Pancreas (tissue), 10 donors: ENCODE measurements around the gene UBASH3B. TPM values are rescaled to one million over a fixed set of nuclear protein-coding genes. Genes with fewer than 3 reads are reported as not detected.

ENCODE experiments used
- ATAC-seq, 4 donors: fragments of 200-7000 bp; cut with Tn5 transposase; one replicate each; pipeline versions ENCODE4 v1.8.0 to v1.9.1; 2020; ENCODE audit warnings: mild to moderate bottlenecking in 4 of 4, moderate library complexity in 4 of 4
- DNase-seq, 6 donors: peaks; one replicate each; pipeline ENCODE4 v3.0.0-alpha.2; 2020
- FAIRE-seq: peaks from 2 replicates; lab custom pipeline; 2012; peaks lifted over from hg19 to GRCh38; lab: Jason Lieb, UNC
- H3K27ac ChIP-seq, 4 donors: fragments of 200-600 bp; sonication (generic); 1 replicate in 3 of 4; 2 replicates in 1 of 4; pipeline versions ENCODE4 v1.5.0 to v1.8.0; 2020
- H3K27me3 ChIP-seq, 4 donors: fragments of 200-600 bp; one replicate each; pipeline ENCODE4 v1.8.0; 2021
- H3K36me3 ChIP-seq, 3 donors: fragments of 200-600 bp; sonication (generic) in 1 of 3; one replicate each; pipeline versions ENCODE4 v1.5.0 to v1.8.0; 2020 to 2021
- H3K4me1 ChIP-seq, 3 donors: fragments of 200-600 bp; one replicate each; pipeline ENCODE4 v1.8.0; 2021
- H3K4me3 ChIP-seq, 4 donors: fragments of 200-600 bp; sonication (generic) in 2 of 4; one replicate each; pipeline versions ENCODE4 v1.5.0 to v1.8.0; 2020 to 2021
- H3K9me3 ChIP-seq, 4 donors: fragments of 200-600 bp; one replicate each; pipeline ENCODE4 v1.8.0; 2021
- CTCF ChIP-seq, 4 donors: fragments of 200-600 bp; sonication (generic) in 3 of 4; IDR thresholded peaks; one replicate each; pipeline versions ENCODE4 v1.5.0 to v1.8.0; 2021; ENCODE audit warnings: antibody characterized with exemption in 4 of 4
- WGBS, 2 donors: extraction: QIAGEN DNeasy Blood & Tissue Kit; methylation state at CpG; one replicate each; pipeline ENCODE4 v1.1.7; 2013; 5-methylcytosine and 5-hydroxymethylcytosine counted together
- intact Hi-C, 3 donors: fragments of 100-400 bp; cut with DNase I; formaldehyde crosslinking; loops; one replicate each; pipeline versions ENCODE4 v1.11.1 to v1.14.2; 2022
- polyA plus RNA-seq, 2 donors: library from polyadenylated mRNA; stranded (reverse); fragments of 200-250 nt; gene quantifications; one replicate each; pipeline ENCODE4 v1.2.3, GENCODE V29; 2013
- total RNA-seq, 6 donors: library from RNA; stranded (reverse); fragmentation: NEBNext Ultra II Directional in 4 of 6; extraction: Animal tissue kit (Norgen Biotek cat#: 25700) in 4 of 6; gene quantifications; one replicate each; pipeline versions ENCODE4 v1.2.1 to v1.2.4, GENCODE V29; 2021 to 2023
- donor health status: healthy with polysubstance abuse.
- donor health status: DM: no; HTN: no; CAD: no; lungs with moderate emphysema.
- donor health status: DM: no; HTN: no; CAD: no.
- donor health status: control.
- donor health status: control.
- donor health status: Bipolar disorder and iron deficiency.
- donor health status: DM: yes; HTN: yes; CAD: no.
- donor health status: DM: no; HTN: no; CAD: no.
- donor health status: DM: no; HTN: no; CAD: no.
- donor health status: DM: yes; HTN: yes; CAD: no.

Gene UBASH3B
- total and polyA plus RNA-seq, 8 donors = 0.56 to 5.8 (median 1.8) TPM

- intact Hi-C loops = loop anchor here in 1 of 3 donors (10.0 kb wide), 1 partner anchor 200 kb away; no protein-coding TSS in a partner anchor
- Histone ChIP-seq H3K27me3 (no peaks in the 10 kb centered on the region), H3K4me1 (no peaks in the 10 kb centered on the region), H3K27ac (no peak overlapping the region), H3K36me3 (no peaks in the 10 kb centered on the region), H3K4me3 (no peak overlapping the region), H3K9me3 (no peaks in the 10 kb centered on the region)
- DNase-seq = no peak
- peak in 1 of 4 donors; percentile 41 for ATAC-seq
- TF ChIP-seq CTCF (IDR thresholded peaks at IDR 0.05) = no peak
- 18 to 22% methylated on average over 13 of the region's 13 CpGs for WGBS, 2 donors
- no peak for FAIRE-seq
Measured at GRCh38 chr11:122785031-122785541, 129.6 kb downstream of the UBASH3B start.

- Histone ChIP-seq H3K36me3 (no peaks in the 10 kb centered on the region), H3K4me3 (no peak overlapping the region), H3K9me3 (no peaks in the 10 kb centered on the region), H3K27ac (no peak overlapping the region), H3K4me1 (no peaks in the 10 kb centered on the region), H3K27me3 (no peaks in the 10 kb centered on the region)
- 89 to 95% methylated on average over 7 of the region's 7 CpGs for WGBS, 2 donors
- intact Hi-C loops = loop anchor here in 1 of 3 donors (10.0 kb wide), 1 partner anchor 202 kb away; no protein-coding TSS in a partner anchor
- ATAC-seq (no peak), FAIRE-seq (no peak), DNase-seq (no peak)
- no peak for TF ChIP-seq CTCF (IDR thresholded peaks at IDR 0.05)
Measured at GRCh38 chr11:122786896-122787295, 131.4 kb downstream of the UBASH3B start.

GRCh38 chr11:122788781-122789535, 133.4 kb downstream of the UBASH3B start:
- no peaks in the 10 kb centered on the region for H3K36me3 ChIP-seq
- FAIRE-seq (no peak), ATAC-seq (no peak), DNase-seq (no peak)
- H3K27ac ChIP-seq = no peak overlapping the region
- H3K4me3 ChIP-seq = no peak overlapping the region
- no peaks in the 10 kb centered on the region for H3K4me1 ChIP-seq
- 88 to 90% methylated on average over 10 of the region's 10 CpGs for WGBS, 2 donors
- intact Hi-C loops = loop anchor here in 1 of 3 donors (10.0 kb wide), 1 partner anchor 204 kb away; no protein-coding TSS in a partner anchor
- no peaks in the 10 kb centered on the region for H3K27me3 ChIP-seq
- no peak for TF ChIP-seq CTCF (IDR thresholded peaks at IDR 0.05)
- H3K9me3 ChIP-seq = no peaks in the 10 kb centered on the region

GRCh38 chr11:122789907-122790306, 134.4 kb downstream of the UBASH3B start:
- no peaks in the 10 kb centered on the region for H3K36me3 ChIP-seq
- DNase-seq = no peak
- H3K4me3 ChIP-seq = no peak overlapping the region
- no peak for ATAC-seq
- H3K9me3 ChIP-seq = no peaks in the 10 kb centered on the region
- 82 to 83% methylated on average over 3 of the region's 3 CpGs for WGBS, 2 donors
- H3K27me3 ChIP-seq = no peaks in the 10 kb centered on the region
- no peak for FAIRE-seq
- intact Hi-C loops = loop anchor here in 2 of 3 donors (10.0 kb wide), 3 partner anchors 55 to 205 kb away; no protein-coding TSS in a partner anchor
- no peaks in the 10 kb centered on the region for H3K4me1 ChIP-seq
- no peak for TF ChIP-seq CTCF (IDR thresholded peaks at IDR 0.05)
- no peak overlapping the region for H3K27ac ChIP-seq
